ENCODE data around the gene SLX4.

The SLX4 gene

GRCh38 chr16:3573146-3573815 is 38.1 kb downstream of the SLX4 start (continued):
- TF ChIP-seq CREB5 (CRISPR knock-in tag; IDR thresholded peaks at IDR 0.05; ENCODE audit: low read depth): no peak
- TF ChIP-seq ESRRG (CRISPR knock-in tag; IDR thresholded peaks at IDR 0.05): no peak
- TF ChIP-seq ZNF70 (CRISPR knock-in tag; IDR thresholded peaks at IDR 0.05): no peak
- TF ChIP-seq GLIS3 (CRISPR knock-in tag; IDR thresholded peaks at IDR 0.05): no peak

GRCh38 chr16:3570420-3571062 is 40.9 kb downstream of the SLX4 start:
- ATAC-seq: no peak
- TF ChIP-seq ZFP30 (CRISPR knock-in tag; IDR thresholded peaks at IDR 0.05): no peak
- no peak for TF ChIP-seq TCF4 (CRISPR knock-in tag; IDR thresholded peaks at IDR 0.05; ENCODE audit: borderline replicate concordance)
- no peak for TF ChIP-seq ZNF565 (CRISPR knock-in tag; conservative IDR thresholded peaks at IDR 0.05; ENCODE audit: low read depth)
- no peak for TF ChIP-seq ISL1 (CRISPR knock-in tag; IDR thresholded peaks at IDR 0.05)

GRCh38 chr16:3569851-3570250 is 41.6 kb downstream of the SLX4 start:
- ATAC-seq: no peak
- no peak for TF ChIP-seq ESRRG (CRISPR knock-in tag; IDR thresholded peaks at IDR 0.05)
- no peak for TF ChIP-seq OSR1 (CRISPR knock-in tag; IDR thresholded peaks at IDR 0.05)
- TF ChIP-seq BACH2 (CRISPR knock-in tag; IDR thresholded peaks at IDR 0.05; ENCODE audit: borderline replicate concordance): no peak
- no peak for TF ChIP-seq TSHZ2 (CRISPR knock-in tag; IDR thresholded peaks at IDR 0.05)
- no peak for TF ChIP-seq GLIS3 (CRISPR knock-in tag; IDR thresholded peaks at IDR 0.05)
- TF ChIP-seq PPARA (CRISPR knock-in tag; IDR thresholded peaks at IDR 0.05; ENCODE audit: borderline replicate concordance): no peak
- no peak for TF ChIP-seq CREB5 (CRISPR knock-in tag; IDR thresholded peaks at IDR 0.05; ENCODE audit: low read depth)

- ATAC-seq: no peak
- TF ChIP-seq ZC3H10 (CRISPR knock-in tag; IDR thresholded peaks at IDR 0.05) (no peak), ESRRG (CRISPR knock-in tag; IDR thresholded peaks at IDR 0.05) (no peak), ARNTL (CRISPR knock-in tag; IDR thresholded peaks at IDR 0.05; ENCODE audit: borderline replicate concordance, low read depth) (no peak), ZNF565 (CRISPR knock-in tag; conservative IDR thresholded peaks at IDR 0.05; ENCODE audit: low read depth) (no peak), GLIS3 (CRISPR knock-in tag; IDR thresholded peaks at IDR 0.05) (no peak), POU6F1 (CRISPR knock-in tag; IDR thresholded peaks at IDR 0.05; ENCODE audit: borderline replicate concordance, low read depth) (no peak), PATZ1 (CRISPR knock-in tag; IDR thresholded peaks at IDR 0.05; ENCODE audit: borderline replicate concordance) (no peak), ZNF8 (CRISPR knock-in tag; IDR thresholded peaks at IDR 0.05) (no peak), TCF4 (CRISPR knock-in tag; IDR thresholded peaks at IDR 0.05; ENCODE audit: borderline replicate concordance) (no peak), CSDC2 (CRISPR knock-in tag; IDR thresholded peaks at IDR 0.05) (no peak)
Measured at GRCh38 chr16:3566990-3567389, 44.4 kb downstream of the SLX4 start.
